ENCODE results near the gene HHATL.

DNA sequence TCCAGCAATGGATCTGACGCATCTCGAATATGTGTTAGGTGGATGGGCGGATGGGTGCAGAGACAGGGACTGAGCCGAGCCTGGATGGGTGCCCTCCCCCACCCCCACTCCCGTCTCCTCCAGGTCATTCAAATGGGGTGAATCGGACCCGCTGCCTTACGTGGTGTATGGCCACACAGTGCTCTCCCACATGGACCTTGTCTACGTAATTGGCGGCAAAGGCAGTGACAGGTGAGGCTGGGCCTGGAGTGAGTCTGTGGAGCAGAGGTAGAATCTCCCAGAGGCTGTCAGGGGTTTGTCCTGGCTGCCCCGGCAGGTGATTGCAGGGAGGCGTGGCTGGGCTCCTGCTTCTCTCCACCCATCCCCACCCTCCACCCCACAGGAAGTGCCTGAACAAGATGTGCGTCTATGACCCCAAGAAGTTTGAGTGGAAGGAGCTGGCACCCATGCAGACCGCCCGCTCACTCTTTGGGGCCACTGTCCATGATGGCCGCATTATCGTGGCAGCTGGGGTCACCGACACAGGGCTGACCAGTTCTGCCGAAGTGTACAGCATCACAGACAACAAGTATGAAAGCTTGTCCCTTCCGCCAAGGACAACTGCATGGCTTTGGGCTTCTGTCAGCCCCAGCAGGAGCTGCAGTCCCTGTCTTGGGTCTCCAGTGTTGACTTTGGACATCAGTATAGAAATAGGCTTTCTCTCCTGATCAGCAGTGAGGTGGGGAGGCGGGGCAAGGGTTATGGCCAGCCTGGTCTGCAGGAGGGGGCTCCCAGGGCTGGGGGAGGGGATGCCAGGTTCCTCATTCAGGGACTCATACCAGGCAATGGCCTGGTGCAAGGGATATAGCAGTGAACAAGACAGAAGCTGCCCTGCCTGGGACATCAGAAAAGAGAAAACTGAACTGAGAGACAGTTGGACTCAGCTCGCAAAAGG is 13.8 kb downstream of the HHATL start:
- TF ChIP-seq CTCF (conservative IDR thresholded peaks at IDR 0.05) (no peak), ZFX (IDR thresholded peaks at IDR 0.05) (no peak)
